GM12878 (cell line): Measurements from ENCODE around the gene CDK5R1. TPM values are rescaled to one million over a fixed set of nuclear protein-coding genes. Genes with fewer than 3 reads are reported as not detected.
A peak's percentile ranks its signal among the peaks of the same experiment; 100 is the strongest.

ENCODE experiments used
- ATAC-seq: fragments of 200-7000 bp; cut with Tn5 transposase; 3 replicates; pipeline ENCODE4 v1.9.1; 2020; ENCODE audit warnings: mild to moderate bottlenecking, moderate library complexity
- BruUV-seq: library from RNA; stranded (reverse); fragments of 400-500 nt; replicated peaks from 2 replicates; lab custom pipeline; 2021; lab: Mats Ljungman, UMichigan
- CTCF ChIA-PET: fragments of 300-600 bp; sonication (Branson Sonifier 250); formaldehyde crosslinking; extraction: SDS; loops from one replicate; lab custom pipeline; 2021; ENCODE audit warnings: inconsistent platforms; lab: Yijun Ruan, JAX
- POLR2A ChIA-PET: fragments of 350-600 bp; formaldehyde crosslinking; extraction: SDS; loops from one replicate; lab custom pipeline; 2021; ENCODE audit warnings: inconsistent platforms; lab: Charles Lee
- RAD21 ChIA-PET: fragments of 300-600 bp; sonication (Branson Sonifier 250); formaldehyde crosslinking; loops from one replicate; lab custom pipeline; 2023; ENCODE audit warnings: antibody characterized with exemption; ENCODE audit not compliant: unreplicated experiment; lab: Charles Lee
- SMC1A ChIA-PET: fragments of 300-600 bp; sonication (Branson Sonifier 250); formaldehyde crosslinking; loops from one replicate; lab custom pipeline; 2023; ENCODE audit not compliant: unreplicated experiment, uncharacterized antibody; lab: Charles Lee
- DNase-seq: peaks from one replicate; pipeline ENCODE4 v3.0.0-alpha.2; 2011; ENCODE audit warnings: low read depth, low spot score
- FAIRE-seq: peaks from 3 replicates; lab custom pipeline; 2011; peaks lifted over from hg19 to GRCh38; lab: Jason Lieb, UNC
- H2AFZ ChIP-seq: 2 replicates; pipeline ENCODE4 v1.6.0; 2011; ENCODE audit warnings: low read depth, low read length, control low read depth; ENCODE audit not compliant: control insufficient read depth
- H3K27ac ChIP-seq: 2 replicates; pipeline ENCODE4 v1.5.1; 2011; ENCODE audit warnings: control low read depth; ENCODE audit not compliant: control insufficient read depth, insufficient read depth
- H3K27me3 ChIP-seq, 2 experiments: replicated peaks in 1 of 2; 2 replicates each; pipeline versions ENCODE4 v1.6.0 to v1.6.1; 2011; ENCODE audit warnings: low read length in 1 of 2; ENCODE audit not compliant: control insufficient read depth in 2 of 2, insufficient read depth in 2 of 2
- H3K36me3 ChIP-seq, 2 experiments: 2 replicates each; pipeline ENCODE4 v1.5.1; 2011; ENCODE audit warnings: low read length in 1 of 2; ENCODE audit not compliant: control insufficient read depth in 2 of 2, insufficient read depth in 2 of 2
- H3K4me1 ChIP-seq: 2 replicates; pipeline ENCODE4 v1.6.1; 2011; ENCODE audit warnings: mild to moderate bottlenecking, low read length, moderate library complexity, mixed read lengths; ENCODE audit not compliant: control insufficient read depth, insufficient read depth
- H3K4me2 ChIP-seq: 2 replicates; pipeline ENCODE4 v1.6.0; 2011; ENCODE audit warnings: control low read depth; ENCODE audit not compliant: control insufficient read depth, insufficient read depth
- H3K4me3 ChIP-seq: fragments of 200-600 bp; sonication (generic); 2 replicates; pipeline ENCODE4 v1.5.1; 2016
- H3K79me2 ChIP-seq: 2 replicates; pipeline ENCODE4 v1.6.0; 2011; ENCODE audit warnings: low read length; ENCODE audit not compliant: control insufficient read depth, insufficient read depth
- H3K9ac ChIP-seq: 2 replicates; pipeline ENCODE4 v1.8.0; 2011; ENCODE audit warnings: low read length, control low read depth, mixed read lengths; ENCODE audit not compliant: control insufficient read depth, insufficient read depth
- H3K9me3 ChIP-seq: replicated peaks from 3 replicates; pipeline ENCODE4 v1.5.1; 2011; ENCODE audit warnings: mild to moderate bottlenecking, low read length; ENCODE audit not compliant: control insufficient read depth, insufficient read depth
- H4K20me1 ChIP-seq: 2 replicates; pipeline ENCODE4 v1.6.0; 2011; ENCODE audit not compliant: control insufficient read depth, insufficient read depth
- CHD4 ChIP-seq: fragments of 200-600 bp; sonication (generic); IDR thresholded peaks from 2 replicates; pipeline ENCODE4 v1.6.1; 2016; ENCODE audit warnings: mild to moderate bottlenecking
- IKZF2 ChIP-seq, 2 experiments: fragments of 450-650 bp; IDR thresholded peaks; 2 replicates each; pipeline ENCODE4 v1.6.1; 2017; ENCODE audit warnings: mild to moderate bottlenecking in 2 of 2, moderate library complexity in 2 of 2
- NBN ChIP-seq: fragments of 450-650 bp; IDR thresholded peaks from 2 replicates; pipeline ENCODE4 v1.6.1; 2016
- RUNX3 ChIP-seq: IDR thresholded peaks from 2 replicates; pipeline ENCODE4 v1.6.1; 2012; ENCODE audit warnings: low read length, inconsistent platforms
- SIN3A ChIP-seq: IDR thresholded peaks from 2 replicates; pipeline ENCODE4 v1.6.1; 2012; ENCODE audit warnings: low read depth, low read length, improper control_type of control experiment
- WGBS: methylation state at CpG from one replicate; pipeline ENCODE4 v1.1.6; 2016; ENCODE audit warnings: low lambda C conversion rate; ENCODE audit not compliant: insufficient replicate concordance, insufficient coverage; ENCODE audit errors: missing lambda C conversion rate; 5-methylcytosine and 5-hydroxymethylcytosine counted together
- in situ Hi-C: fragments of 300-500 bp; cut with MboI; formaldehyde crosslinking; loops from 9 replicates; pipeline ENCODE4 v1.14.3; 2018; ENCODE audit warnings: mixed read lengths
- intact Hi-C: fragments of 100-400 bp; cut with micrococcal nuclease; formaldehyde crosslinking; loops from one replicate; pipeline ENCODE4 v1.14.2; 2022; ENCODE audit not compliant: unreplicated experiment
- polyA plus RNA-seq, 11 experiments: library from polyadenylated mRNA; depleted of rRNA in 4 of 11; unstranded in 6 of 11; stranded (reverse) in 5 of 11; fragments of >200 nt; fragmentation: Nextera tagmentation in 4 of 11; fragmentation: Illumina TruSeq in 1 of 11; extraction: Ambion mirVana in 4 of 11; extraction: Trizol in 1 of 11; gene quantifications; 1 replicate in 1 of 11; 2 replicates in 10 of 11; pipeline versions ENCODE4 v1.2.1 to v1.2.3, GENCODE V29; 2011 to 2016; ENCODE audit warnings: inconsistent platforms in 2 of 11, missing spikeins in 2 of 11, low read depth in 1 of 11
- total RNA-seq, 4 experiments: library from RNA; depleted of rRNA in 3 of 4; stranded (reverse); fragments of >200 nt in 3 of 4; fragmentation: Illumina TruSeq in 1 of 4; extraction: Trizol in 1 of 4; gene quantifications; 2 replicates each; pipeline versions ENCODE4 v1.2.1 to v1.2.3, GENCODE V29; 2013 to 2021
- TF ChIP-seq, protein P1 (sequence below): fragments of 450-650 bp; IDR thresholded peaks from 2 replicates; pipeline ENCODE4 v1.6.1; 2017; ENCODE audit warnings: mild to moderate bottlenecking, low read depth, inconsistent platforms; ENCODE audit not compliant: poor library complexity, severe bottlenecking
- TF ChIP-seq, protein P2 (sequence below): IDR thresholded peaks from 2 replicates; pipeline ENCODE4 v1.6.1; 2012; ENCODE audit warnings: improper control_type of control experiment, low read depth, low read length; ENCODE audit not compliant: insufficient replicate concordance

Gene CDK5R1
- total and polyA plus RNA-seq, 10 of the 15 experiments (the other 5 are each of a cell fraction or from before 2014, with no cell fraction given) = 1.1 to 28.3 (median 12.2) TPM

DNA sequence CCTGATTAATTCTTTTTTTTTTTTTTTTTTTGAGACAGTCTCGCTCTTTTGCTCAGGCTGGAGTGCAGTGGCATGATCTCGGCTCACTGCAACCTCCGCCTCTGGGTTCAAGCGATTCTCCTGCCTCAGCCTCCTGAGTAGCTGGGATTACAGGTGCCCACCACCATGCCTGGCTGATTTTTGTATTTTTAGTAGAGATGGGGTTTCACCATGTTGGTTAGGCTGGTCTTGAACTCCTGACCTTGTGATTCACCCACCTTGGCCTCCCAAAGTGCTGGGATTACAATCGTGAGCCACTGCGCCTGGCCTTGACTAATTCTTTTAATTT, 37.7 kb downstream of the CDK5R1 start (continued):
- peak in 1 of 2 experiments; percentile 13; a peak in 1 of 4 replicates for TF ChIP-seq IKZF2 (IDR thresholded peaks at IDR 0.05)
- TF ChIP-seq, protein P1, sequence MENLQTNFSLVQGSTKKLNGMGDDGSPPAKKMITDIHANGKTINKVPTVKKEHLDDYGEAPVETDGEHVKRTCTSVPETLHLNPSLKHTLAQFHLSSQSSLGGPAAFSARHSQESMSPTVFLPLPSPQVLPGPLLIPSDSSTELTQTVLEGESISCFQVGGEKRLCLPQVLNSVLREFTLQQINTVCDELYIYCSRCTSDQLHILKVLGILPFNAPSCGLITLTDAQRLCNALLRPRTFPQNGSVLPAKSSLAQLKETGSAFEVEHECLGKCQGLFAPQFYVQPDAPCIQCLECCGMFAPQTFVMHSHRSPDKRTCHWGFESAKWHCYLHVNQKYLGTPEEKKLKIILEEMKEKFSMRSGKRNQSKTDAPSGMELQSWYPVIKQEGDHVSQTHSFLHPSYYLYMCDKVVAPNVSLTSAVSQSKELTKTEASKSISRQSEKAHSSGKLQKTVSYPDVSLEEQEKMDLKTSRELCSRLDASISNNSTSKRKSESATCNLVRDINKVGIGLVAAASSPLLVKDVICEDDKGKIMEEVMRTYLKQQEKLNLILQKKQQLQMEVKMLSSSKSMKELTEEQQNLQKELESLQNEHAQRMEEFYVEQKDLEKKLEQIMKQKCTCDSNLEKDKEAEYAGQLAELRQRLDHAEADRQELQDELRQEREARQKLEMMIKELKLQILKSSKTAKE = peak; percentile 10
- 0 out of 2 replicates have a peak, but pooled peaks have one; percentile 26 for TF ChIP-seq SIN3A
- peak; percentile 37 for TF ChIP-seq NBN
- peak; percentile 93; the same call in 1 of the 2 replicates for TF ChIP-seq CHD4

DNA sequence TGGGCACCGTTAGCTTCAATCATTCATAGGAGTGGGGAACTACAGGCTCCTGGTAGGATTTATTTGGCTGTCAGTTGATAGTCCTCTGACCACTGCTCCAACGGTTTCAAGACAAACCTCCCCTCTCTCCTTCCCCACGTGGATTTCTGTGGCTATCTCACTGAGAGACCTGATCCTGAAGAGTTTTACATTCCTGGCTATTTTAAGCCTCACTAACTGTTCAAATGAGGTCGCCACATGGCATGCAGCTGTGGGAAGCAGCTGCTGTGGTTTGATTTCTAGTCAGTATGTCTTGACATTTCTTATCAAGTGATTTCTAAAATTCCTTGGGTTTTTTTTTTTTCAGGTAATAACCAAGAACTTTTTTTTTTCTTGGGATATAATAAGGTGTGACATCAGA, 38.3 kb downstream of the CDK5R1 start:
- H4K20me1 ChIP-seq = no peaks in the 10 kb centered on the region
- no peak overlapping the region; the same call in 1 of the 2 replicates for H3K4me2 ChIP-seq
- no peaks in the 10 kb centered on the region for H3K36me3 ChIP-seq
- peak overlapping the region; percentile 58 for H3K9ac ChIP-seq
- ChIA-PET POLR2A (interaction anchor here (0.8 to 4.2 kb wide), 12 partner anchors 9 to 83 kb away, joined by 3 to 106 read pairs (median 6); partner anchors contain the start of gene CDK5R1), CTCF (interaction anchor here (0.6 to 7.4 kb wide), 14 partner anchors 9 to 352 kb away, joined by 3 to 83 read pairs (median 7); partner anchors contain the start of genes CDK5R1 and MYO1D), SMC1A (interaction anchor here (0.6 to 12.9 kb wide), 16 partner anchors 9 to 306 kb away, joined by 3 to 237 read pairs (median 8); partner anchors contain the start of gene CDK5R1), RAD21 (interaction anchor here (1.0 to 19.5 kb wide), 15 partner anchors 8 to 97 kb away, joined by 3 to 543 read pairs (median 11); partner anchors contain the start of gene CDK5R1)
- no peaks in the 10 kb centered on the region; the same call in 2 of the 3 replicates for H3K9me3 ChIP-seq
- peaks cover 49% of the 10 kb centered on the region for H3K4me1 ChIP-seq
- FAIRE-seq (no peak), DNase-seq (no peak), ATAC-seq (no peak)
- BruUV-seq = no TSS peak
- no peak overlapping the region for H2AFZ ChIP-seq
- H3K27ac ChIP-seq = peak overlapping the region; percentile 97
- H3K4me3 ChIP-seq = no peak overlapping the region
- no peaks in the 10 kb centered on the region for H3K79me2 ChIP-seq
- intact Hi-C loops = no loop called here
- in situ Hi-C loops = no loop called here
- 68% methylated on average over 4 of the region's 4 CpGs for WGBS
- TF ChIP-seq, protein P2, sequence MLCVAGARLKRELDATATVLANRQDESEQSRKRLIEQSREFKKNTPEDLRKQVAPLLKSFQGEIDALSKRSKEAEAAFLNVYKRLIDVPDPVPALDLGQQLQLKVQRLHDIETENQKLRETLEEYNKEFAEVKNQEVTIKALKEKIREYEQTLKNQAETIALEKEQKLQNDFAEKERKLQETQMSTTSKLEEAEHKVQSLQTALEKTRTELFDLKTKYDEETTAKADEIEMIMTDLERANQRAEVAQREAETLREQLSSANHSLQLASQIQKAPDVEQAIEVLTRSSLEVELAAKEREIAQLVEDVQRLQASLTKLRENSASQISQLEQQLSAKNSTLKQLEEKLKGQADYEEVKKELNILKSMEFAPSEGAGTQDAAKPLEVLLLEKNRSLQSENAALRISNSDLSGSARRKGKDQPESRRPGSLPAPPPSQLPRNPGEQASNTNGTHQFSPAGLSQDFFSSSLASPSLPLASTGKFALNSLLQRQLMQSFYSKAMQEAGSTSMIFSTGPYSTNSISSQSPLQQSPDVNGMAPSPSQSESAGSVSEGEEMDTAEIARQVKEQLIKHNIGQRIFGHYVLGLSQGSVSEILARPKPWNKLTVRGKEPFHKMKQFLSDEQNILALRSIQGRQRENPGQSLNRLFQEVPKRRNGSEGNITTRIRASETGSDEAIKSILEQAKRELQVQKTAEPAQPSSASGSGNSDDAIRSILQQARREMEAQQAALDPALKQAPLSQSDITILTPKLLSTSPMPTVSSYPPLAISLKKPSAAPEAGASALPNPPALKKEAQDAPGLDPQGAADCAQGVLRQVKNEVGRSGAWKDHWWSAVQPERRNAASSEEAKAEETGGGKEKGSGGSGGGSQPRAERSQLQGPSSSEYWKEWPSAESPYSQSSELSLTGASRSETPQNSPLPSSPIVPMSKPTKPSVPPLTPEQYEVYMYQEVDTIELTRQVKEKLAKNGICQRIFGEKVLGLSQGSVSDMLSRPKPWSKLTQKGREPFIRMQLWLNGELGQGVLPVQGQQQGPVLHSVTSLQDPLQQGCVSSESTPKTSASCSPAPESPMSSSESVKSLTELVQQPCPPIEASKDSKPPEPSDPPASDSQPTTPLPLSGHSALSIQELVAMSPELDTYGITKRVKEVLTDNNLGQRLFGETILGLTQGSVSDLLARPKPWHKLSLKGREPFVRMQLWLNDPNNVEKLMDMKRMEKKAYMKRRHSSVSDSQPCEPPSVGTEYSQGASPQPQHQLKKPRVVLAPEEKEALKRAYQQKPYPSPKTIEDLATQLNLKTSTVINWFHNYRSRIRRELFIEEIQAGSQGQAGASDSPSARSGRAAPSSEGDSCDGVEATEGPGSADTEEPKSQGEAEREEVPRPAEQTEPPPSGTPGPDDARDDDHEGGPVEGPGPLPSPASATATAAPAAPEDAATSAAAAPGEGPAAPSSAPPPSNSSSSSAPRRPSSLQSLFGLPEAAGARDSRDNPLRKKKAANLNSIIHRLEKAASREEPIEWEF = no peak
- TF ChIP-seq RUNX3 = peak; percentile 43; the same call in 1 of the 2 replicates
- H3K27me3 ChIP-seq = no peaks in the 10 kb centered on the region
